Right ventricle myocardium superior (tissue), 1 donor: Measurements from ENCODE around the gene LHFPL3. TPM values are rescaled to one million over a fixed set of nuclear protein-coding genes. Genes with fewer than 3 reads are reported as not detected.
"Not testable (repeated sequence)": the region's sequence is repeated elsewhere in the genome, so short reads cannot be mapped to it uniquely, and the experiment has no call there.

Experiments used
- ATAC-seq: fragments of 200-7000 bp; cut with Tn5 transposase; one replicate; pipeline ENCODE4 v1.9.1; 2020; ENCODE audit warnings: mild to moderate bottlenecking; ENCODE audit not compliant: poor library complexity
- DNase-seq: peaks from one replicate; pipeline ENCODE4 v3.0.0-alpha.2; 2020
- intact Hi-C: fragments of 100-400 bp; cut with DNase I; formaldehyde crosslinking; loops from one replicate; pipeline ENCODE4 v1.11.2; 2022
- total RNA-seq: library from RNA; stranded (reverse); fragmentation: NEBNext Ultra II Directional; extraction: Animal tissue kit (Norgen Biotek cat#: 25700); gene quantifications from one replicate; pipeline ENCODE4 v1.2.1, GENCODE V29; 2021
- donor health status: DM: no; HTN: yes; CAD: no; lungs with severe emphysema.

The LHFPL3 gene
- total RNA-seq, 1 donor from 2014 or later = not detected

- DNase-seq (no peak), ATAC-seq (no peak)
- intact Hi-C loops = no loop called here
Measured at GRCh38 chr7:104650991-104651640, 322.7 kb downstream of the LHFPL3 start.

- intact Hi-C loops = no loop called here
- DNase-seq (no peak), ATAC-seq (no peak)
Measured at GRCh38 chr7:104652434-104652833, 324.0 kb downstream of the LHFPL3 start.

- intact Hi-C loops = no loop called here
- no peak for DNase-seq
- no peak for ATAC-seq
Measured at GRCh38 chr7:104652865-104653264, 324.5 kb downstream of the LHFPL3 start.

- intact Hi-C loops = no loop called here
- DNase-seq (no peak), ATAC-seq (no peak)
Measured at GRCh38 chr7:104653825-104654401, 325.5 kb downstream of the LHFPL3 start.

- intact Hi-C loops = no loop called here
- ATAC-seq = no peak
- DNase-seq = no peak
Measured at GRCh38 chr7:104655592-104655991, 327.2 kb downstream of the LHFPL3 start.

- ATAC-seq (no peak), DNase-seq (no peak)
- intact Hi-C loops = no loop called here
Measured at GRCh38 chr7:104656467-104656866, 328.1 kb downstream of the LHFPL3 start.

- ATAC-seq = no peak
- no peak for DNase-seq
- intact Hi-C loops = no loop called here
Measured at GRCh38 chr7:104657134-104657533, 328.7 kb downstream of the LHFPL3 start.

GRCh38 chr7:104661575-104661974 is 333.2 kb downstream of the LHFPL3 start:
- intact Hi-C loops = no loop called here
- ATAC-seq (no peak), DNase-seq (no peak)

GRCh38 chr7:104664648-104665047 is 336.2 kb downstream of the LHFPL3 start:
- intact Hi-C loops = no loop called here
- no peak for ATAC-seq
- no peak for DNase-seq

- intact Hi-C loops = no loop called here
- ATAC-seq (no peak), DNase-seq (no peak)
Measured at GRCh38 chr7:104677587-104677986, 349.2 kb downstream of the LHFPL3 start.

GRCh38 chr7:104679085-104679484 is 350.7 kb downstream of the LHFPL3 start:
- intact Hi-C loops = no loop called here
- no peak for DNase-seq
- no peak for ATAC-seq

GRCh38 chr7:104686286-104686685 is 357.9 kb downstream of the LHFPL3 start:
- DNase-seq (no peak), ATAC-seq (no peak)
- intact Hi-C loops = no loop called here

- intact Hi-C loops = no loop called here
- no peak for DNase-seq
Measured at GRCh38 chr7:104694710-104695109, 366.3 kb downstream of the LHFPL3 start.

GRCh38 chr7:104695563-104695962 is 367.2 kb downstream of the LHFPL3 start:
- ATAC-seq (no peak), DNase-seq (no peak)
- intact Hi-C loops = no loop called here

More at GRCh38 chr7:104694710-104695109, 366.3 kb downstream of the LHFPL3 start:
- ATAC-seq = no peak

- ATAC-seq (no peak), DNase-seq (no peak)
- intact Hi-C loops = no loop called here
Measured at GRCh38 chr7:104700336-104700735, 371.9 kb downstream of the LHFPL3 start.

- DNase-seq, intact Hi-C loops, ATAC-seq: not testable (repeated sequence)
Measured at GRCh38 chr7:104721027-104721426, 392.6 kb downstream of the LHFPL3 start.

- intact Hi-C loops = no loop called here
- DNase-seq (no peak), ATAC-seq (no peak)
Measured at GRCh38 chr7:104723001-104723400, 394.6 kb downstream of the LHFPL3 start.

GRCh38 chr7:104758504-104758903 is 430.1 kb downstream of the LHFPL3 start:
- intact Hi-C loops = no loop called here
- no peak for ATAC-seq
- DNase-seq = no peak

- DNase-seq = no peak
- no peak for ATAC-seq
- intact Hi-C loops = no loop called here
Measured at GRCh38 chr7:104761892-104762291, 433.5 kb downstream of the LHFPL3 start.

GRCh38 chr7:104767113-104767512 is 438.7 kb downstream of the LHFPL3 start:
- ATAC-seq = no peak
- intact Hi-C loops = no loop called here
- no peak for DNase-seq
